HG03175 (cell line): ENCODE data around the gene GATAD2B.

Experiments
- ATAC-seq: cut with Tn5 transposase; IDR thresholded peaks from one replicate; pipeline ENCODE4 v1.9.1; 2021; ENCODE audit warnings: mild to moderate bottlenecking, moderate library complexity; ENCODE audit not compliant: unreplicated experiment

The GATAD2B gene

DNA sequence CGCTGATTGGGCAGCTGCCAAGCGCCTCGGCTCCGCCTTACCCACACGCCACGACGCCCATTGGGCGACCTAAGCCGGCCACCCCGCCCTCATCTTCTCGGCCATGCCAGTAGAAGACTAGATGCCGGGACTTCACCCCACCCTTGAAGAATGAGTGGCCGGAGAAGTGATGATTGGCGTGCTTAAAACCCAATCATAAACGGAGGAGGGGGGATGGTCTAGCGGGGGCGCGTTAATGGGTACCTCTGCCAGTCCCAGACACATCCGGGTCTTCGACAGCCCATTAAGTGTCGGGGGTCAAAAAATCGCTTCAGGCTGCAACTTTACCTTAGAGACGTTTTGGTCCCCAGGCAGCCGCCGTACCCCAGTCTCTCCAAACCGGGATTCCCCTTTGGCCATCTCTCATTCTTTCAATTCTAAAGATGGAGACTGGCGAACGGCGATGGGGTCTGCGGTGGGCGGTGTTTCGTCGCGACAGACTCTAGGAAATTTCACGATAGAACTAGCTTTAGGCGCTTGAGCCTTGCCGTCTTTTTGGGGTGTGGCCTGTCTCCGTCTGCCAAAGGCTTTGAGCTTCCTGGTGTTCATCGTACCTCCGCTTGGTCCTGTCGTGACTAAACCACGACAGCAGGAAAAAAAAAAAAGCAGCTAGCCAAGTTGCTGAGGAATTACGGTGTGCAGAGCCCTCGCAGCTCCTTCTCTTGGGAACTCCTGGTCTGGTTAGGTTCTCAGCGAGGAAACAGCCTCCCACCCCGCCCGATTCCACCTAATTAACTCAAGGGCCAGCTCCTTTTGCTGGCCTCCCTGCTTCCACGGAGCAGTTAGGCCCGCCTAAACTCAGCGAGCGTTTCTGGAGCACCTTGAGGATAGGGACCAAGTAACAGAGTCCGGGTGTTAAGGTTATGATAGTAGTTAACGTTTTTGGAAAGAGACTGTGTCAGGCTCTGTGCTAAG lies at the start of gene GATAD2B:
Gene GATAD2B (minus strand): TSS at position 1 of the 954 bp plus-strand sequence. CDS start 94,625 bp downstream, outside the sequence.
- ATAC-seq: peak; percentile 93

DNA sequence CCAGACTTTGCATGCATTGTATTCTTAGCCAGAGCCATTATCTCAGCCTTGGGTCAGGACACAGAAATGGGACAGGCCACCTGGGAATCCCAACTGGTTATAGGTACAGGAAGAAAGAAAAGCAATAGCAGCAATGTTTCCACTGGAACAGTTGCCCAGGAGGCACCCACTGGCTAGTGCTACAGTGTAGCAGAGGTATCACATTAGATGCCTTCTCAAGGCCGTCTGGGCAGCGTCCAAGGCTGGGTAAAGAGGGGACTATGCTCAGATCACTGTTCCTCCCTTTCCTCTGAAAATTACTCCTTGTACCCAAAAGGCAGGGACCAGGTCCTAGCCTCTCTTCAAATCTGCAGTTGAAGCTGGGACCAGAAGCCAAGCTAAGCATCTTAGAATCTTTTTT lies 47.6 kb upstream of the GATAD2B start:
- no peak for ATAC-seq

DNA sequence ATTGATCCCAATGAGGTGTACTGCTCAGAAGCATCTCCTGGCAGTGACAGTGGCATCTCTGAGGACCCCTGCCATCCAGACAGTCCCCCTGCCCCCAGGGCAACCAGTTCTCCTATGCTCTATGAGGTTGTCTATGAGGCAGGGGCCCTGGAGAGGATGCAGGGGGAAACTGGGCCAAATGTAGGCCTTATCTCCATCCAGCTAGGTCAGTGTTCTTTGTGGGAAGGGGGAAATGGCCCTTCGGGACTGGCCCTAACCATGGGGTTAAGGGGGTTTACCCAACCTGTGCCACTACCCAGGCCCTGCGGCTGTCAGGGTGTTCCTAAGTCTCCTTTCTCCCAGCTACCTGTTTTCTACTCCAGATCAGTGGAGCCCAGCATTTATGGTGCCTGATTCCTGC lies 46.2 kb upstream of the GATAD2B start:
- no peak for ATAC-seq

DNA sequence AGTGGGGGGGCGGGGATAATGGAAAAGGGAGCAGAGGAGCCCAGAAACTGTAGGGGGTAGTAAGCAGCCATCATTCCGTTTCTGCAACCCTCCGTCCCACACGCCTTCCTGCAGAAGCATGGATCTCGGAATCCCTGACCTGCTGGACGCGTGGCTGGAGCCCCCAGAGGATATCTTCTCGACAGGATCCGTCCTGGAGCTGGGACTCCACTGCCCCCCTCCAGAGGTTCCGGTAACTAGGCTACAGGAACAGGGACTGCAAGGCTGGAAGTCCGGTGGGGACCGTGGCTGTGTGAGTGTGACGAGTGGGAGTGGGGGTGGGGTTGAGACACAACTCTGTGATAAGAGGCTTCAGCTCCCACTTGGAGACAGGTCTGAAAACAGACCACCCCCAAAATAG lies 45.6 kb upstream of the GATAD2B start:
- ATAC-seq: no peak

DNA sequence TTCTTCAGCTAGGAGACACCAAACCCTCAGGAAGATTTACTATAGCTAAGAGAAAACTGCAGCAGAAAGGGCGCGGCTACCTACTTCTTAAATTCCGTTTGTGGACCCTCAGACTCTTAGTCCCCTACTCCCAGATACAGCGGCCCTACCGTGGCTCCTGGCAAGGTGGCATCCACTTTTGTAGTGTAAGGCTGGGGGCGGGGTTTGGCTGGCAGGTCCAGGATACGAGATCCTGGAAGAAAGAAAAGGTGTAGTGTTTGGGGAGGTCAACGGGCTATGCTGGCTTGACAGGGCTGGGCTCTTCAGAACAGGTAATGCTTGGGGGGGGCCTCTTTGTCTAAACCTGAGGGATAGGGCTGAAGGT lies 45.2 kb upstream of the GATAD2B start:
- no peak for ATAC-seq

DNA sequence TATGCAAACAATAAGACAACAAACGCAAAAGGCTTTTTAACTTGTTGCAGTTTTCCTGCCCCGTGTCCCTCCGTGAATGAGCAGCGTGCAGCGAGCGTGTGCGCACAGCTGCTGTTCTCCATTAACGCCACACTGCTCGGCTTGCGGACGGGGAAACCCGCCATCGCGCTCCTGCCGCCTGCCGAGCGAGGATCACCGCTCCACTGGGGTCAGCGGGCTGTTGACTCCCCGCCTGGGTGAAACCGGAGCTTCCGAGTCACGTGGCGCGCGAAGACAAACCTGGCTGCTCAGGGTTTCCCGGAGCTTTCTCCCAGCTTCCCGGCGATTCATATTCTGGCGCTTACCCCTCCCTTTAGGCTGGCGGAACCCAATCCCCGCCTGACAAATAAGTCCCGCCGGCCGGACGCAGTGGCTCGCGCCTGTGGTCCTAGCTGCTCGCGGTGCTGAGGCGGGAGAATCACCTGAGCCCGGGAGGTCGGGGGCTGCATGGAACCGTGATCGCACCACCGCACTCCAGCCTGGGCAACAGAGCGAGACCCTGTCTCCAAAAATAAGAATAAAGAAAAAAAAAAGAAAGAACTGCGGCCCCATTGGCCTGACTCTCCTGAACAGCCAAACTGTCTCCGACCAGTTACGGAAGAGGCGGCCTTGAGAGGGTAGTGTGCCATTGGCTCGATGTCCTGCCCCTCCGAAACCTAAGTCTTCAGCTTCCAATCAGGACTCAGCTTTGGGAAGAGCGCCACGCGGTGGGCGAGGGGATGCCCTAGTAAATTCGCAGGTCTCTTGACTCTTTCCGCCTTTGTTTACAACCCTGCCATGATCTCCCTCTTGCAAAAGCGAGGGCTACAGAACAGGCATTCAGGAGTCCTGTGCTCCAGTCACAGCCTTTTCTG lies 44.6 kb upstream of the GATAD2B start, which contains the start of gene CREB3L4:
Gene CREB3L4 (plus strand): TSS at position 796 of the 893 bp plus-strand sequence. CDS start 624 bp downstream, outside the sequence.
- ATAC-seq: peak; percentile 76

DNA sequence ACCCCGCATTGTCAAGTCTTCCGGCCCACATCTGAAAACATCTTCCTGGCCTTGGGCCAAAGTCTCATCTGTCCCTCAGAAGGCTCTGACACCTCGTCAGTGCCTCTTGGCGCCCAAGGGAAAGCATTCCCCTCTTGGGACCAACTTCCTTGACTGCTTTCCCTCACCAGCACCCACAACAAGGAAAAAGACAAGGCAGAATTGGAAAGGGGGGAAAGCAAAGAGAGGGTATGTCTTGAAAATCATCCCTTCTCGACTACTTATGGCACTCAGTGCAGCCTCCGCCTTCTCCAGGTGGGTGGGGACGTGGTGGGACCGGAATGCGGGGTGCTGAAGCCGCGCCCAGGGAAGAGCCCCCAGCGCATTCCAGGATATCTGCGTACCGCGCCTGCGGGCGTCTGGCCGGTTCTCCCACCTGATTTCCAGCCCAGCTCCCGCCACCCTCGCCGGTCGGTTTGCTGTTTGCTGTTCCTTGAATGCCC lies 41.1 kb upstream of the GATAD2B start:
- no peak for ATAC-seq

DNA sequence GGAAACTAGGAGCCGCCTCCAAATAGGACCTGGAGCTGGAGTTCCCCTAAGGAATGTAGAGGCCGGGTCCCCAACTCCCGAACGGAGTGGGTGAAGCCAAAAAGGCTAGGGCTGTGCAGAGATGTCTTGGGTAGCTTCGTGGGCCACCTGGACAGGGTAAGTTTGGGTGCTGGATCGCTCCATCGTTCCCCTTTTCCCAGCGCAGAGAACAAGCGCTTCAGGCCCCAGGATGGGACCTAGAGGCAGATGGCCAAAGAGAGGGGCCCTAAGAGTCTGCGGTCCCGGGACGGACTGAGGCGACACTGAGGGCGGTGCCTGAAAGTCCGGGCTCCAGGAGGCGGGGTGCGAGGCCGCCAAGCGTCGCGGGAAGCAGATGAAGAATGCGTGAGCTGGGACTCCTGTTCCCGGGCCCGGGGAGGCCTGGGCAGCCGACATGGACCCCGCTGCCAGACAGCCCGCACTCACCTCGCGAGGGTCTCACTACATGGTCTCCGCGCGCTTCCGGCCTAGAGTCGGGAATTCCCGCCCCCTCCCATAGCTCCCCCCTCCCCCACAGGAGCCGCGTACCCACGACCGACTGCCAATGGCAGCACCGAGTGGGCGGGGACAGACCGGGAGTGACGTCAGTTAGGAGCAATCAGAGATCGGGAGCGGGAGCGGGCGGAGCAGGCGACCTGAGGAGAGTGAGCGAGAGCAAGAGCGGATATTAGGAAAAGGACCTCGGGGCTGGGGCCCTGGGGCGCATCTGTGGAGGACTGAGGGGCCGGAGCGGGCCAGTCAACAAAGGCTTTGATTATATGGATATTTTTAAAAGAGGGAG lies 40.5 kb upstream of the GATAD2B start, which contains the start of gene SLC39A1:
Gene SLC39A1 (minus strand): TSS at position 508 of the 820 bp plus-strand sequence. CDS start 822 bp downstream, outside the sequence.
- ATAC-seq: peak; percentile 53

DNA sequence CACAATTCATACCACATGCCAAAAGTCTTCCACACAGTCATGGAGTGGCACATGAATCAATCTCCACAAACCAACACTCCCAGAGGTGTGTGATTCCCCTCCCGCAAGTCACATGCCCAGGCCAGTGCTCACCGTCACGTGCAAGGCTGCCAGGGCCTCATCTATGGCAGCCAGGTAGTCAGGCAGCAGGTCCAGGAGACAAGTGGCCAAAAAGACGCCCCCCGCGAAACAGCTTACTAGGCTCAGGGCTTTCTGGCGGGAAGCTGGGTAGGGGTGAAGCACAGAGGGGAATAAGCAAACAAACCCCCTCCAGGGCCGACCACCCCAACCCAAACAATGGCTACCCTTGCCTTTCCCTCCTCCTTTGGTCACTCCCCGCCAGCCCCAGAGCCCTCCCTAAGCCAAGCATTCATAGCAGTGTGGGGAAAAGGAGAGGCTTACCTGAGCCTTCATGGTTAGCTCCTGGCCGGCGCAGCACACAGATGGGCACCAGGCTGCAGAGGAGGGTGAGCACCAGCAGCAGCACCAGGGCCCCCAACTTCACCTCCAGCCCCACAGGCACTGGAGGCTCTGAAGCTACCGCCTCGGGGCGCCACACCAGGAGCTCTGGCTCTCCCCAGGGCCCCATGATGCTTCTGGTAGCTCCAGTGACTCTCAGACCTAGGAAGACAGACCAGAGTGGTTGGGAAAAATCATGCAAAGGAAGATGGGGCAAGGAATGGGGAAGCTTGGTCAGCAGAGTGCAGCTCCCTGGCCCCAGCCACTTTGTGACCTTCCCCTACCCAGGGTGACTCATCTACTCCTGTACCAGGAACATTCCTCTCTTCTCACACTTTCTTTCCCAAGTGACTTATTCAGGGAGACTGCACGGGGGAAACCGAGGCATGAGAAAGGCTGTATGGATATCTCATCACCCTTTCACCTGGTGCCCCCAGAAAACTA lies 39.6 kb upstream of the GATAD2B start:
- ATAC-seq: no peak

DNA sequence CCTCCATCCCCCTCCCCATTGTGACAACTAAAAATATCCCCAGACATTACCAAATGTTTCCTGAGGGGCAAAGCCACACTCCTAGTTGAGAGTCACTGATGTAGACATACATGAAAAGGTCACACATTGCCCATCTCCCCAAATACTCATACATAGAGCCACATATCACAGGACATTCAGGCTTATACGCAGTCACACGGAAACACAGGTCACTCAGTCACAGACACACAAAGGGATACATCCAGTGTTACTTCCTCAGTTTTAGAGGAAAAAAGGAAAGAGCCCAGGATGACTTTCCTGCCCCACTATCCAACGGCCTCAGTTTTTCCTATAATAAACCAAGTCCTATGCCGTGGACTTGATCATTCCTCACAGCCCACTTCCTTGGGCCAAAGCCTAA lies 38.6 kb upstream of the GATAD2B start:
- ATAC-seq: no peak

DNA sequence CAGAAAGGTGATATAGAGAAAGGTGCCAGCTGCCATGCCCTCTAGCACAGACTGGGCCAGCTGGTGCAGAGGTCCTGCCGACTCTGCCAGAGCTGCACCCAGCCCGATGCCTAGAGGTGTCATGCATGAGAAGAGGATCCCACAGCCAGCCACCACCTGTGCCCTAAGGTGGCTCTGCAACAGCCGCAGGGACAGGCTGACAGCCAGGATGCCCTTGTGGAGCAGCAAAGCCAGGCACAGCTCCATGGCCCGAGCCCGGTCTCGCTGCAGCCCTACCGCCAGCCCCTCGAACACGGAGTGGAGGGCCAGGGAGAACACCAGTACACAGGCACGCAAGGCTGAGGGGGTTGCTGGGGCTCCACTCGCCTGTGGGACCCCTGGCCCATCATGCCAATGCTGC lies 37.4 kb upstream of the GATAD2B start:
- ATAC-seq: no peak

DNA sequence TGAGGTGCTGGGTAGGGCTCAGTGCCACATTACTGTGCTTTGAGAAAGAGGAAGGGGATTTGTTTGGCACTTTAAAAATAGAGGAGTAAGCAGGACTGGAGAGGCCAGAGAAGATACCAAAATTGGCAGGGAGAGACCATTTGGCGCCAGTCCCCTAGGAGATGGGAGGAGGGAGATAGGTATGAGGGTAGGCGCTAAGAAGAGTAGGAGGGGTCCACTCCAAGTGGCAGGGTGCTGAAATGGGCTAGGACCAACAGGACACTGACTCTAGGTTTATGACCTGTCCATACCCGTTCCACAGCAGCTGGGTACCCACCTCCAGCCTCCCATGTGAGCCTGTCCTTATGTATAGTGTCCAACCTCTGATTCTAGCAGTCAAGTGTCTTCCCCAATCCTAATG lies 36.7 kb upstream of the GATAD2B start:
- no peak for ATAC-seq

DNA sequence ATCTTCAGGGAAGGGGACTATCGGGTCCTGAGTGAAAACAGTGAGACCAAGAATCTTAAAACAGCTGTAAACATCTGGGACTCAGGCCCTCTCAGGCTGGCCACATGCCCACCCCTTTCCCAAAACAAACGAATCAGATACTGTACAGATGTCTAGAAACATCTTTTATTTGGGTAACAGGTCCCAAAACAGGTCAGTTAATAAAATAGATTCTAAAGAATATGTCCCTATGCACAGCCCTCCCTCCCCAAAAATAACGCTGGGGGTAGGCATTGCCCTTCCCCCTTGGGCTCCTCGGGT lies 36.1 kb upstream of the GATAD2B start:
- ATAC-seq: no peak

DNA sequence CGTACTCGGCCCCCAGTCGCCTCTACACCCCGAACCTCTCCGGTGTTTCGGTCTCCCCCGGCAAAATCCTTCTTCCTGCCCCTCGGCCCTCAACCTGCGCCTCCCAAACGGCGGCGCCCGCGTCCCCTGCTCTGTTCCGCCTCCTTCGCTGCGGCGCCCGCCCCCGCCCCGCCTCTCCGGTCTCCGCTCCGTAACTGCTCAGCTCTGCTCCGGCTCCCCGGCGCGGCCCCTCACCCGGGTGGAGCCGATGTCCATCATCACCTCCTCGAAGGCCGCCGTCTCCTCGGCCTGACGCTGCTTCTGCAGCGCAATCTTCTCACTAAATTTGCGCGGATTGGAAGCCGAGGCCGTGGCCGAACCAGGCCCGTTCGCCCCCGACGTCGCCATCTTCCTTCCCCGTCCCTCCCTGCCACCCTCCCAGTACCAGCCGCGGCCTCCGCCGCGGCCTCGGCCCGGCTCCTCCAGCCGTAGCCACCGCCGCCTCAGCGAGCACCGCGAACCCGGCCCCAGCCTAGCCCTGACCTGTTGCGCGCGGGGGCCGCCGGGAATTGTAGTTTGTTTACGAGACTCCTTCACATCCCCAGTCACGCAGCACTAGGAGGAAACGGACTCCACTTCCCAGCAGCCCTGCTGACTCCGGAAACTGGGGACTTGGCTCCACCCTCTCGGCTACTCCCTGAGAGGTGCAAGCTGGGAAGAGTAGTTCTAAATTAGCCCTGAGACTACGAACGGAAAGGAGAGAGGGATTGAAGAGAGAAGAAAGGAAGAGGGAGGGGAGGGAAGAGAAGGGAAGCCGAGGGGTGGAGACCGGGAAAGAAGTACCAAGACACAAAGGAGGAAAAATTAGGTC lies 35.6 kb upstream of the GATAD2B start, which contains the start of gene CRTC2:
Gene CRTC2 (minus strand): TSS at position 502 of the 850 bp plus-strand sequence. CDS start 115 bp downstream, at position 387.
- ATAC-seq: peak; percentile 80

DNA sequence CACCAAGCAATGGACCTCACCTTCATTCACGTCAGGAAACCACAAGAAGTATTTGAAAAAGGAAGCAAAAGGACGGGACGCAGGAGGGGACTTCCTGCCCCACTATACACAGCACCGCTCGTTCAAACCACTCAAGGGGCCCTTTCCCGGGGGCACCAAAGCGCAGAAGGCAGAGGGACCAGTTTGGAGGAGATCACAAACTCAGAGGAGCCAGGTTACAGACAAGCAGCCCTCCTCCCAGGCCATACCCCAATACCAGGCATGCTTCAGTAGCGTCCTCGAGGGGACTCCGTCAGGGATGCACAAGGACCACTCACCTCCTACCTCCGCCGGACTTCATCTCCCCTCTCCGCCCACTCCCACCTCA lies 35.0 kb upstream of the GATAD2B start:
- ATAC-seq: peak; percentile 11

DNA sequence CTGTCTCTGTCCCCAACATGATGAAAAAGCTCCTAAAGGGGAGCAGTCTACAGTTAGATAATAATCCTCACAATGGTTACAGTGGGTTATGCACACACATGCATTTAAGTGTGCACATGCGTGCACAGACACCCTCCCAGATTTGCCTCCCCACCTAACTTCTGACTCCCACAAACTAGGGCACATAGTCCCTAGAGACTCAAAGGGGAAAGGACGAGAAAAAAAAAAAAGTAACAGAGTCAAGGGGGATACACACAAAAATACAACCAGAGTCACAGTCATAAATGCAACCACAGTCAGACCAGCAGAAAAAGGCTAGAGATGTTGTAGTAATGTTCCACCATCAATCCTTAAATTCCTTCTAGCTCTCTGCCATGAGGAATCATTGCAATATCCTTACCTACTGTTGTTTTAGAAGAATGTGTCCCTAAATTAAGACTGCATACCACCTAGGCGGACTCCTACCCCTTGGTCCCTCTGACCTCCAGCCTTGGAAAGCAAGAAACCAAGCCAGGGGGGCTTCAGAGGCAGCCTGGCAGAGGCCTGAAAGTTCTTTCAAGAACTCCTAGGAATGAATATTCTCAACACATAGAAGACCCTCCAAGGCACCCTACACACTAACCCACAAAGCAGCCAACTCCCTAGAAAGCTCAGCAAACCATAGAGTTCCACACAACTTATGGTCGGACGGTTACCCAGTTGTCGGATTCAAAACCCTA lies 34.4 kb upstream of the GATAD2B start:
- no peak for ATAC-seq

DNA sequence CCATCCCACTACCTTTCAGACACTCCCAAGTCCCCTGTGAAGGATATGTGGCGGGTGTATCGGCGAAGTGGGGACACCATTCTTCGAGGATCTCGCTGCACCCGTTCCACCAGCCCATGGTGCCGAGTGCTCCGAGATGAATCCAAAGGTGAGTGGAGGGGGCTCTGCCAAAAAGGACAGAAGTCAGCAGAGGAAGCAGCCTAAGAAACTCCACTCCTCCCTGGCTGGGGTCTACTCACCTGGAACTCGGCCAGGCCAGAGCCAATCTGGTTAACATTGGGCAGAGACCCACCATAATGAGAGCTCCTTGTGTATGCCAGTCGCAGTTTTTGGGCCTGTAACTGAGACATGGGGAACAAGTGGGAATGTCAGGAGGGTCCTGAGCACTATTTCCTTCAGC lies 32.1 kb upstream of the GATAD2B start:
- ATAC-seq: no peak

DNA sequence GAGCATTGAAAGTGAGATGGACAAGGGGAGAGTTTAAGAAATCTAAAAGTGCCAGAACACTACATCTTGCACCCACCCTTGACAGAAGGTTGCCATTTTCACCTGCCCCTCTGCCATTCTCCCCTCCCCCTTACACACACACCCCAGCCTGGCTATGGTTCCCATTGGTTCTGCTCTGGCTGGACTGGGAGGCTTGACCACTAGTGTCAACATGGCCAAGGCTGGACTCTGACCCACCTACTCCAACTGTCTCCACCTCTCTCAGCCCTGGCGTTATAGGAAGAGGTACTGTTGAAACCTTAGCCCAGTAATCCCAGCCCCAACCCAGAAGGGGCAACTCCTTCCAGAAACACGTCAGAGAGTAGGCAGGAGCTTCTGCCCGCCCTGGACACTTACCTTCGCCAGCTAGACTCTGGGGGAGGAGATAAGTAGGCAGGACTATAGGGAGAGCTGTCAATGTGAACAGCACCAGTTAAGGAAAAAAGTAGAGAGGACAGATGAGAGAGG lies 31.1 kb upstream of the GATAD2B start:
- ATAC-seq: no peak
